GM20431 (cell line): Measurements from ENCODE around the gene ISLR2.

Experiments used
- in situ Hi-C: fragments of 300-500 bp; cut with MseI, MboI; formaldehyde crosslinking; loops from one replicate; pipeline ENCODE4 v1.15.0; 2020; ENCODE audit warnings: low sequenced_read_pairs; ENCODE audit not compliant: unreplicated experiment

ISLR2 gene

GRCh38 chr15:74174958-74175253 is 44.5 kb downstream of the ISLR2 start:
- in situ Hi-C loops = no loop called here

GRCh38 chr15:74175271-74176191 is 45.1 kb downstream of the ISLR2 start:
- in situ Hi-C loops = no loop called here

- in situ Hi-C loops = no loop called here
Observed at GRCh38 chr15:74176262-74177214, 46.2 kb downstream of the ISLR2 start.

- in situ Hi-C loops = no loop called here
Observed at GRCh38 chr15:74178326-74179100, 48.1 kb downstream of the ISLR2 start.

- in situ Hi-C loops = no loop called here
Observed at GRCh38 chr15:74179101-74179841, 48.9 kb downstream of the ISLR2 start.

GRCh38 chr15:74179983-74180880 is 49.8 kb downstream of the ISLR2 start:
- in situ Hi-C loops = no loop called here

- in situ Hi-C loops = no loop called here
Observed at GRCh38 chr15:74180881-74181602, 50.7 kb downstream of the ISLR2 start.

GRCh38 chr15:74182131-74182530 is 51.7 kb downstream of the ISLR2 start:
- in situ Hi-C loops = no loop called here

GRCh38 chr15:74184582-74185091 is 54.3 kb downstream of the ISLR2 start:
- in situ Hi-C loops = no loop called here

GRCh38 chr15:74185710-74186348 is 55.4 kb downstream of the ISLR2 start:
- in situ Hi-C loops = no loop called here
